Measurements from ENCODE around the gene MSL3. TPM values are rescaled to one million over a fixed set of nuclear protein-coding genes. Genes with fewer than 3 reads are reported as not detected.

MSL3 gene
- total RNA-seq, 1 donor from 2014 or later: 57.6 TPM

GRCh38 chrX:11787564-11787963, 29.5 kb downstream of the MSL3 start:
- intact Hi-C loops (cut with micrococcal nuclease): loop anchor here (1.0 to 10.0 kb wide), 5 partner anchors 17 to 913 kb away; no protein-coding TSS in a partner anchor
- Mint-ChIP-seq H3K27me3 (no peaks in the 10 kb centered on the region), H3K4me3 (peak overlapping the region; percentile 53), H3K9me3 (no peaks in the 10 kb centered on the region), H3K4me1 (peaks cover 27% of the 10 kb centered on the region), H3K36me3 (ENCODE audit: low read depth) (no peaks in the 10 kb centered on the region), H3K27ac (no peak overlapping the region)
- DNase-seq (peak; percentile 46), ATAC-seq (ENCODE audit: low read depth) (peak; percentile 65)
- CTCF ChIA-PET: interaction anchor here (0.7 to 2.0 kb wide), 11 partner anchors 9 to 256 kb away, joined by 3 to 7 read pairs (median 3); no protein-coding TSS in a partner anchor
- POLR2A ChIA-PET: no interaction called here
- TF ChIP-seq CTCF (IDR thresholded peaks at IDR 0.05): no peak

GRCh38 chrX:11789809-11790208, 31.8 kb downstream of the MSL3 start:
- intact Hi-C loops (cut with micrococcal nuclease): loop anchor here (1.0 to 10.0 kb wide), 4 partner anchors 265 to 782 kb away; no protein-coding TSS in a partner anchor
- H3K9me3 Mint-ChIP-seq: no peaks in the 10 kb centered on the region
- H3K27me3 Mint-ChIP-seq: no peaks in the 10 kb centered on the region
- no peak for DNase-seq
- POLR2A ChIA-PET: no interaction called here
- CTCF ChIA-PET: interaction anchor here (0.6 kb wide), 1 partner anchor 70 kb away, joined by 3 read pairs; no protein-coding TSS in a partner anchor
- no peak for TF ChIP-seq CTCF (IDR thresholded peaks at IDR 0.05)
- peak overlapping the region; percentile 6 for H3K4me3 Mint-ChIP-seq
- H3K36me3 Mint-ChIP-seq (ENCODE audit: low read depth): no peaks in the 10 kb centered on the region
- peak; percentile 9 for ATAC-seq (ENCODE audit: low read depth)
- peaks cover 50% of the 10 kb centered on the region for H3K4me1 Mint-ChIP-seq
- H3K27ac Mint-ChIP-seq: peak overlapping the region; percentile 60

GRCh38 chrX:11791090-11791489, 33.1 kb downstream of the MSL3 start:
- CTCF ChIA-PET: no interaction called here
- intact Hi-C loops (cut with micrococcal nuclease): loop anchor here (10.0 kb wide), 1 partner anchor 654 kb away; no protein-coding TSS in a partner anchor
- H3K4me3 Mint-ChIP-seq: no peak overlapping the region
- H3K9me3 Mint-ChIP-seq: no peaks in the 10 kb centered on the region
- TF ChIP-seq CTCF (IDR thresholded peaks at IDR 0.05): no peak
- POLR2A ChIA-PET: interaction anchor here (0.6 kb wide), 1 partner anchor 1215 kb away, joined by 3 read pairs; no protein-coding TSS in a partner anchor
- ATAC-seq (ENCODE audit: low read depth) (no peak), DNase-seq (no peak)
- H3K27me3 Mint-ChIP-seq: no peaks in the 10 kb centered on the region
- peaks cover 52% of the 10 kb centered on the region for H3K4me1 Mint-ChIP-seq
- no peaks in the 10 kb centered on the region for H3K36me3 Mint-ChIP-seq (ENCODE audit: low read depth)
- H3K27ac Mint-ChIP-seq: no peak overlapping the region

GRCh38 chrX:11791537-11791936, 33.5 kb downstream of the MSL3 start:
- H3K27me3 Mint-ChIP-seq: no peaks in the 10 kb centered on the region
- ATAC-seq (ENCODE audit: low read depth) (no peak), DNase-seq (no peak)
- H3K4me3 Mint-ChIP-seq: no peak overlapping the region
- intact Hi-C loops (cut with micrococcal nuclease): loop anchor here (10.0 kb wide), 1 partner anchor 653 kb away; no protein-coding TSS in a partner anchor
- no peaks in the 10 kb centered on the region for H3K9me3 Mint-ChIP-seq
- POLR2A ChIA-PET: interaction anchor here (2.0 kb wide), 1 partner anchor 33 kb away, joined by 23 read pairs; no protein-coding TSS in a partner anchor
- no peaks in the 10 kb centered on the region for H3K36me3 Mint-ChIP-seq (ENCODE audit: low read depth)
- H3K4me1 Mint-ChIP-seq: peaks cover 52% of the 10 kb centered on the region
- CTCF ChIA-PET: no interaction called here
- no peak for TF ChIP-seq CTCF (IDR thresholded peaks at IDR 0.05)
- peak overlapping the region; percentile 41 for H3K27ac Mint-ChIP-seq

GRCh38 chrX:11792461-11793421, 34.7 kb downstream of the MSL3 start:
- peak overlapping the region; percentile 63 for H3K4me3 Mint-ChIP-seq
- TF ChIP-seq CTCF (IDR thresholded peaks at IDR 0.05): no peak
- no peaks in the 10 kb centered on the region for H3K36me3 Mint-ChIP-seq (ENCODE audit: low read depth)
- peak overlapping the region; percentile 90 for H3K27ac Mint-ChIP-seq
- peaks cover 46% of the 10 kb centered on the region for H3K4me1 Mint-ChIP-seq
- intact Hi-C loops (cut with micrococcal nuclease): loop anchor here (1.0 to 10.0 kb wide), 5 partner anchors 33 to 652 kb away; no protein-coding TSS in a partner anchor
- DNase-seq: peak; percentile 48
- no peaks in the 10 kb centered on the region for H3K27me3 Mint-ChIP-seq
- peak; percentile 91 for ATAC-seq (ENCODE audit: low read depth)
- POLR2A ChIA-PET: interaction anchor here (0.9 to 2.0 kb wide), 4 partner anchors 32 to 51 kb away, joined by 3 to 23 read pairs (median 6); no protein-coding TSS in a partner anchor
- CTCF ChIA-PET: interaction anchor here (1.1 kb wide), 1 partner anchor 18 kb away, joined by 5 read pairs; no protein-coding TSS in a partner anchor
- no peaks in the 10 kb centered on the region for H3K9me3 Mint-ChIP-seq
